Measurements from ENCODE around the gene ARHGEF17.

ARHGEF17 gene

DNA sequence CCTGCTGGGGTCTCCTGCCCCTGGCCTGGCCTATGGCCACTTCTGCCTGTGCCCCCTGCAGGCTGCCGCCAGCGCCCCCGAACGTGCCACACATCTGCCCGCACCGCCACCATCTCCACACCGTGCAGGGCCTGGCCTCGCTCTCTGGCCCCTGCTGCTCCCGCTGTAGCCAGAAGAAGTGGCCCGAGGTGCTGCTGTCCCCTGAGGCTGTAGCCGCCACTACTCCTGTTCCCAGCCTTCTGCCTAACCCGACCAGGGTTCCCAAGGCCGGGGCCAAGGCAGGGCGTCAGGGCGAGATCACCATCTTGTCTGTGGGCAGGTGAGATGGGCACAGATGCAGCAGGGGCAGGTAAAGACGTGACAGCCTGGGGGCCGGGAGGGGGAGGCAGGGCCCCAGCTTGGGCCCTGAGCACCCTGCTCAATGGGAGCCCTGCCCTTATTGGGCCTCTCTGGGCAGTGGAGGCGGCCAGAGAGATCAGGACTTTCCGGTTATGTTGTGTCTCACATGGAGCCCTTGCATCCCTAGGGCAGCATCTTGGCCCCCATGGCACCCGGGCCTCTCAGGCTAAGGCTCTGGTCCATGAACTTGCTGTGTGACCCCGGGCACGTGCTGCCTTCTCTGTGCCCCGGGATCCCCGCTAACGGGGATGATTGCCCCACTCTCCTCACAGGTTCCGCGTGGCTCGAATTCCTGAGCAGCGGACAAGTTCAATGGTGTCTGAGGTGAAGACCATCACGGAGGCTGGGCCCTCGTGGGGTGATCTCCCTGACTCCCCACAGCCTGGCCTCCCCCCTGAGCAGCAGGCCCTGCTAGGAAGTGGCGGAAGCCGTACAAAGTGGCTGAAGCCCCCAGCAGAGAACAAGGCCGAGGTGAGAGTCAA, 86.6 kb downstream of the ARHGEF17 start:
- H3K4me3 ChIP-seq (replicated peaks; ENCODE audit: low read depth, low read length), result no peak overlapping the region
- TF ChIP-seq, protein P1, sequence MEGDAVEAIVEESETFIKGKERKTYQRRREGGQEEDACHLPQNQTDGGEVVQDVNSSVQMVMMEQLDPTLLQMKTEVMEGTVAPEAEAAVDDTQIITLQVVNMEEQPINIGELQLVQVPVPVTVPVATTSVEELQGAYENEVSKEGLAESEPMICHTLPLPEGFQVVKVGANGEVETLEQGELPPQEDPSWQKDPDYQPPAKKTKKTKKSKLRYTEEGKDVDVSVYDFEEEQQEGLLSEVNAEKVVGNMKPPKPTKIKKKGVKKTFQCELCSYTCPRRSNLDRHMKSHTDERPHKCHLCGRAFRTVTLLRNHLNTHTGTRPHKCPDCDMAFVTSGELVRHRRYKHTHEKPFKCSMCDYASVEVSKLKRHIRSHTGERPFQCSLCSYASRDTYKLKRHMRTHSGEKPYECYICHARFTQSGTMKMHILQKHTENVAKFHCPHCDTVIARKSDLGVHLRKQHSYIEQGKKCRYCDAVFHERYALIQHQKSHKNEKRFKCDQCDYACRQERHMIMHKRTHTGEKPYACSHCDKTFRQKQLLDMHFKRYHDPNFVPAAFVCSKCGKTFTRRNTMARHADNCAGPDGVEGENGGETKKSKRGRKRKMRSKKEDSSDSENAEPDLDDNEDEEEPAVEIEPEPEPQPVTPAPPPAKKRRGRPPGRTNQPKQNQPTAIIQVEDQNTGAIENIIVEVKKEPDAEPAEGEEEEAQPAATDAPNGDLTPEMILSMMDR (IDR thresholded peaks at IDR 0.05; ENCODE audit: low read length, missing control alignments), result no peak
- DNase-seq (ENCODE audit: low read depth), result no peak

DNA sequence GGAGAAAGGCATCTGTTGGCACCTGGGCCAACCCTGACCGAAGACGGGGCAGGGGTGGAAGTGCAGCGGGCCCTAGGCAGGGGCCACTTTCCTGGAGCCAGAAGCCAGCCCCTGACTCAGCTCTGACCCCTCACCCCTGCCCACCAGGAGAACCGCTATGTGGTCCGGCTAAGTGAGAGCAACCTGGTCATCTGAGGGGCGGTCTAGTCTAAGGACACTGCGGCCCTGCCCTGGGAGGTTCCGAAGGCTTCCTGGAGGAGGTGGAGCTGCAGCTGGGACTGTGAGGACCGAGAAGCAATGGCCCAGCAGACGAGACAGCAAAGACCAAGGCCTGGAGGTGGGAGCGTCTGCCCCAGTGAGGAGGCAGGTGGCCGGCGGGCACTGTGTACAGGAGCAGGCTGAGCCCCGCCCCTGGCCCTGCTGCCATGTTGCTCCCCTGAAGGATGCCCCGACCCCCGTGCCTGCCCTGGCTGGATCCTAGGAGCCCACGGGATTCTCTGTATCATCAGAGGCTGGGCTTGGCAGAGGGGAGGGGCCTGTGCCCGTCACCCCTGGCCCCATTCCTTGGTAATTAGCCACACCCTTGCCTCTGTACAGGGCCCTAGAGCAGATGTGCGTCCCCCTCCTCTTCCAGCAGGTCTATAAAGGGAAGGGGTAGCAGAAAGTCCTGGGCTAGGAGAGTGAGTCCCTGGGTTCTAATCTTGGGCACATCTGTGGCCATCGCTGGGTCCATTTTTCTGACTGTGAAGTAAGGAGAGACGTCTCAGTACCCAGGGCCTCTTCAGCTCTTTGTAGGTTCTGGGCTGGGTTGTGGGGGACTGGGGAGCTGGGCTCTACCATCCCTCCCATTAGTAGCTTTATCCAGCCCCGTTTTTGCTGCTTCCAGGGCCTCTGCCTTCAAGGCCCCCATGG, 87.5 kb downstream of the ARHGEF17 start:
- TF ChIP-seq, protein P1 (IDR thresholded peaks at IDR 0.05; ENCODE audit: low read length, missing control alignments), result no peak
- no peak for DNase-seq (ENCODE audit: low read depth)
- H3K4me3 ChIP-seq (replicated peaks; ENCODE audit: low read depth, low read length), result no peak overlapping the region

DNA sequence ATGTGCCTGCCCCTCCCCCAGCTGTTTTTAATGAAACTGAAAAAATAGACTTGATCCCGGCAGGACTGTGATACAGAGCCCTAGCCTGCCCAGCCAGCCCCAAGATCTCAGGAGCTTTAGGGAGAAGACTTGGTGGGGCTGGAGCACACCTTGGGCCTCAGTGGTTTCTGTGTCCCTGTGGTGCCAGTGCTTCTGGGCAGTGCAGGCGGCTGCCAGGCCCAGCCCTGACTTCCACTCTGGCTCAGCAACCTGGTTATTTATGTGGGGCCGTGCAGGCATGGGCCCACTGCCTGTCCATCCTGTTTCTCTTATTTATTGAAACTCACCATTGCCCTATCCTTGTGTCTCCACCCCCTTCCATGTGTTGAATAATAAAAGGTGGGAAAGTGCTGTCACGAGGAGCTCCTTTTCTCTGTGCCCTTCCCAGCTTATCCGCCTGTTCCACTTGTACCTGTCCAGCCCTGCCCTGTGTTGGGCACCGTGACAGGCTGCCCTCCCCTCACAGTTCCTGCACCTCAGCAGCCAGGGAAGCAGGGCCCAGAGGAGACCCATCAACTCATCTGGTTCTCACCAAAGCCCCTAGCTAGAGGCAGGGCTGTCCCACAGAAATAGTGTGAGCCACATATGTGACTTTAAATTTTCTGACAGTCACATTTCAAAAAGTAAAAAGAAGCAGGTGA, 88.3 kb downstream of the ARHGEF17 start:
- no peak overlapping the region for H3K4me3 ChIP-seq (replicated peaks; ENCODE audit: low read depth, low read length)
- DNase-seq (ENCODE audit: low read depth), result no peak
- TF ChIP-seq, protein P1 (IDR thresholded peaks at IDR 0.05; ENCODE audit: low read length, missing control alignments), result no peak

DNA sequence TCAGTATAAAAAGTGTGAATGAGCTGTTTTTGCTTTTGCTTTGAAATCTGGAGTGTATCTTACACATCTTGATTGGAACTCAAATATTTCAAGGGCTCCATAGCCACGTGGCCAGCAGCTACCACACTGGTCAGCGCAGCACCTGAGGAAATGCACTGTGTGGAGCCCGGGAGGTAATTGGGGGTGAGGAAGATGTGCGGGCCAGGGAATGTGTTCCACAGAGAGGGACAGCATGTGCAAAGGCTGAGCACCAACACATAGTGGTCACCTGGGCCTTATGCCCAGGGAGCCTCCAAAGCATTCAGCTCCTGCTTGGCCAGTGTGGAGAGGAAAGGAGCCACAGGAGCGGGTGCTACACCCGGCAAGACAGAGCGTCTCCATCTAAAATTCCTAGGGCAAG, 88.9 kb downstream of the ARHGEF17 start:
- no peak for DNase-seq (ENCODE audit: low read depth)
- TF ChIP-seq, protein P1 (IDR thresholded peaks at IDR 0.05; ENCODE audit: low read length, missing control alignments), result no peak
- no peak overlapping the region for H3K4me3 ChIP-seq (replicated peaks; ENCODE audit: low read depth, low read length)

DNA sequence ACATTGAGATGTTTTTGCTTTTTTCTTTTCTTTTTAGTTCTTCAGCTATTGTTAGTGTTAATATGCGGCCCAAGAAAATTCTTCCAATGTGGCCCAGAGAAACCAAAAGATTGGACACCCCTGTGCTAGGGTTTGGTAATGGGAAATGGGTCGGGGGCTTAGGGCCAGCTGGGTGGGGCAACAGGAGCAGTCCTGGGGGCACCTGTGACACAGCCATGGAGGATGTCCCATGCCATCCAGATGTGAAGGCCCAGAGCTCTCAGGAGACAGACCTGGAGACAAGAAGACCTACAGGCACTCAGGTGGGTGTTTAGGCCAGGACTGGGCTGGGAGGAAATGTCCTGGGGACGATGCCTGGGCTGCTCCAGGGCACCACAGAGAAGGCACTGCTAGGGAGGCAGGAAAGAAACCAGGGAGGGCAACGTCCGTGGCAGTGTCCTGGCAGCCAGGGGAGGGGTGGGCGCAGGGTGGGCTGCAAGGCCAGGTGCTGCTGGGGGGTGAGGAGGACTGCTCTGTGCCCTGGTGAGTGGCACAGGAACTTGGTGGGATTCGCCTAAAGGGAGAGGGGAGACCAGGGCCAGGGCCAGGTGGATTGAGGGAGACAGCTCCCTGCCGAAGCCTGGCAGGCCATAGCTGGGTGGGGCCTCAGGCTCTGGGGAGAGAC, 89.5 kb downstream of the ARHGEF17 start:
- H3K4me3 ChIP-seq (replicated peaks; ENCODE audit: low read depth, low read length), result no peak overlapping the region
- DNase-seq (ENCODE audit: low read depth), result no peak
- TF ChIP-seq, protein P1 (IDR thresholded peaks at IDR 0.05; ENCODE audit: low read length, missing control alignments), result no peak

DNA sequence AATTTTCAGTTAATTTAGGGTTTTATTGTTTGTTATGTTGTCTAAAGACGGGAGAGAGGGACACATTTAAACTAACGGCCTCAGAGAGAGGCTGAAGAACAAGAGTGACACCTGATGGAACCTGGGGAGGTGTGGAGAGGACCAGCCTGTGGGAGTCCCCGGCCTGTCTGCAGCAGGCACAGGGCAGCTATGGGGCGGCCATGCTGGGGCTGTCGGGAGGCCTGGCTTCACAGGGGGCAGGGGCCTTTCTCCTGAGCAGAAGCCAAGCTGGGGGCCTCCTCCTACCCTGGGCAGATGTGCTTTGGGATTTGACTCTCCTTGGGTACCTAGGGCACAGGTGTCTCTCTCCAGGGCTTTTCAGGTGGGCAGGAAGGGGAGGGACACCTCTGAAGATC, 90.1 kb downstream of the ARHGEF17 start:
- no peak for DNase-seq (ENCODE audit: low read depth)
- no peak overlapping the region for H3K4me3 ChIP-seq (replicated peaks; ENCODE audit: low read depth, low read length)
- TF ChIP-seq, protein P1 (IDR thresholded peaks at IDR 0.05; ENCODE audit: low read length, missing control alignments), result no peak
